MM.1S (cell line): ENCODE data around the gene C20orf96.

ENCODE experiments used
- CTCF ChIP-seq: fragments of 300-600 bp; sonication (generic); IDR thresholded peaks from 2 replicates; pipeline ENCODE4 v1.5.1; 2016; ENCODE audit warnings: antibody characterized with exemption, low read length, mixed read lengths
- EZH2 ChIP-seq: fragments of 300-600 bp; sonication (generic); optimal IDR thresholded peaks from 2 replicates; pipeline ENCODE3; 2017; ENCODE audit warnings: low read depth, mild to moderate bottlenecking, antibody characterized with exemption, low read length, mixed read lengths

- TF ChIP-seq CTCF (no peak), EZH2 (no peak)
Measured at GRCh38 chr20:328027-328974, 37.8 kb upstream of the C20orf96 start.
